DMS 273 (cell line): ENCODE data around the gene ARSI.
A peak's percentile ranks its signal among the peaks of the same experiment; 100 is the strongest.

Experiments
- DNase-seq: peaks from one replicate; lab custom pipeline; 2025; ENCODE audit not compliant: unreplicated experiment; lab: John Stamatoyannopoulos, UW

The ARSI gene

DNA sequence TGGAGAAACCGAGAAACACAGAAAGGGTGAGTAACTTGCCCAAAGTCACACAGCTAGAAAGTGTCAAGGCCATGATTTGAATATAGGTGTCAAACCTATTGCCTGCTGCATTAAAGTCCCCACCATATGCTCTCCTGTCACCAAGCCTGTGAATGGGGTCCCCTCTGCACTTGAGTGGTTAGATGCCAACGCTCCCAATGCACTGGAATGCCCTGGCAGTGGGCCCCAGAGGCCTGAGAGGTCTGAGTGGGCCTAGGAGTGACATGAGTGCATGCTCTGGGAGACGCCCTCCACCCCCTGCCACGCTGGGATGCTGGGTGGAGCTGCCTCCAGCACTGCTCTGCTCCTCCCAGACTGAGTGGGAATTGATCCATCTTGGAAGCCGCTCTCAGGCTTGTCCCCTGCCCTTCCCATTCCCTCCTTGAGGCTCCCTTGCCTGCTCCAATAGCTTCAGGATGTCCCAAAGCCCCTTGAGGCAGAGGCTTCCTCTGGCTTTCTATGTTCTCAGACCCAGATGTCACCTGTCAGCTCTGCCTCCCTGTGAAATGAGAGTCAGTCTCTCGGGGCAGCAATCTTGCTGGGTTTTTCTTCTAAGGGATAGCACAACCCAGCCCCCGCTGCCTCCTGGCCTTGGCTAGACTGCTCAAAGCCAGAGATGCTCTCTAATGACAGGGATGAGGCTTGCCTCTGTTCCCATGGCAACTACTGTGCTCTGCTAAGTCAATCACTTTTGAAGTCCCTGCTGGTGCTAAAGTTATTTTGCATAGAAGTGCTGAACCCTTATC is 6.6 kb upstream of the ARSI start:
- DNase-seq = peak; percentile 58

DNA sequence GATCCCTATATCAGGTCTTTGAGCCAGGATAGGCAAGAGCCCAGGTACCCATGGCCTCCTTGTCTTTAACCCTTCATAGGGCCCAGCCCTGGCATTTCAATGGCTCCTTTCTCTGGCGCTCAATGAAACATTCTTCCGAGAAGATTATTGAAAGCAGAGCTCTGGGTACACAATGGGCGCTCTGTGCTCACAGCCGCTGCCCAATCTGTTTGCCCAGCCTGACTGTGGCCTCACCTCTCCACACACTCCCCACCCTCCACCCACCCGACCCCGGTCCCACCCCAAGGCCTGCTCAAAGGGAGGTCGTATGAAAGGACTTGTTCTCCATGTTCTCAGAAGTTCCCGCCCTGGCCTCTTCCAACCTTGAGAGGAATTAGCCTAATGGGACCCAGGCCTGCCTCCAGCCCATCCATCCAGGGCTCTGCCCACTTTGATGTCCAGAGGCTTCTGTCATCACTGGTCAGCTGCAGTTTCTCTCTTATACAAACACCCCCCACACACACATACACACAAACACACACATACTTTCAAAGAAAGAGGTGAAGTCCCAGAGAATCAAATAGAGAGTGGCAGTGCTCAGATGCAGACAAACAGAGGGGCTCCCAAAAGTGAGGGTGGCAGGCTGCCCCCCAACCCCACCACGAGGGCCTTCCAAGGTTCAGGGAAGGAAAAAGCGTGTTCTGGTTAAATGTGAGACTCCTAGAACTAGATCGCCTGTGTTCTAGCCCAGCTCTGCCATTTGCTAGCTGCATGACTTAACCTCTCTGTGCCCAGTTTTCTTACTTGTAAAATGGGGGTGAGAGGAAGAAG is 5.1 kb upstream of the ARSI start:
- no peak for DNase-seq

DNA sequence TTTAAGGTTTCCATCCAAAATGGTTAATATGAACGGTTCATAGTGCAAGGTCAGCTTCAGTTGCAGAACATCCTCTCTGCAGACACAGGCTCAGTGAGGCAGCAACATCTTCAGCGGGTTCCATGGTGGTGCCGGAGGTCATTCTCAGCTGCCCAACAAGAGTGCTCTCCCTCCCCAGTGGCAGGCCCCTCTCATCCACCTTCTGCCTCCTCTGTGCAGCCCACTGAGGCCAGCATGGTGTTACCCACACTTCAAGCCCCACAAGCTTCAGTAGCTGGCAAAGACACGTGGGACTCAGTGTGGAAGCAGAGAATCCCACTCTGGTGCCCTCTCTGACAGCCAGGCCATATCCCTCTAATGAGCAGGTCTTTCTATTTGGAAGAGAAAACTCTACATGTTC is 4.1 kb upstream of the ARSI start:
- DNase-seq = no peak

DNA sequence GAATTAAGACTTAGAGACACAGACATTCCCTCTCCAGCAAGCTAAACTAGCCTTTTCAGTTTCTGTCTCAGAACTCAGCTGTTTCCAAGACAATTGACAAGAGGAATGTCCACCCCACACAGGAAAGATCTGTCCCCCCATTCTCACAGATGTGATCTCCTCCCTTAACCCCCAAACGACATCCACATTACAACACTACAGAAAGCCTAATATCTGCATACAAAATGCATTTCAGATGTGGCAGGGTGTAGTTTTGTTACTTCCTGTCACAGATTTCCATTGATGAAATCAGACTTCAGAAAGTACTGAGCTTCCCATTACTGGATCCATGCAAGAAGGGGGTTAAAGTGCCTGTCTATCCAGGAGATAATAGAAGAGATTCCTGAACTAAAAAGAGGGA is 2.9 kb upstream of the ARSI start:
- DNase-seq = no peak

DNA sequence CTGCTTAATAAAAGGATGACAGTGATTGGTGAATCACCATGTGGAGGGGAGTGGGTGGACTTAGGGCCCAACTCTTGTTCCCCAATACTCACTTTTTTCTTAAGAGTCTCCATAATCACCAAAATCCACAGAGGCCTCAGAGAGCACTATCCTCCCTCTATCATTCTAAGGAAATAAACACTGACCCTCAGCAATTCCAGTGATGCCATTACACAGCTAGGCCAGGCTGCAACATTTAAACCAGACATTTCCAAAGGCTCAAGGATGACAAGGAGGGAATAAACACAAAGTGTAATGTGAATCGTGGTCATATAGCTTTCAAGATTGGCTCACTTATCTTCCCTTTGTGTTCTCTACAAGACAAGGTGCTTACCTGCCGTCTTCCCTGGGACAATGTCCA is 2.4 kb upstream of the ARSI start:
- DNase-seq = no peak

DNA sequence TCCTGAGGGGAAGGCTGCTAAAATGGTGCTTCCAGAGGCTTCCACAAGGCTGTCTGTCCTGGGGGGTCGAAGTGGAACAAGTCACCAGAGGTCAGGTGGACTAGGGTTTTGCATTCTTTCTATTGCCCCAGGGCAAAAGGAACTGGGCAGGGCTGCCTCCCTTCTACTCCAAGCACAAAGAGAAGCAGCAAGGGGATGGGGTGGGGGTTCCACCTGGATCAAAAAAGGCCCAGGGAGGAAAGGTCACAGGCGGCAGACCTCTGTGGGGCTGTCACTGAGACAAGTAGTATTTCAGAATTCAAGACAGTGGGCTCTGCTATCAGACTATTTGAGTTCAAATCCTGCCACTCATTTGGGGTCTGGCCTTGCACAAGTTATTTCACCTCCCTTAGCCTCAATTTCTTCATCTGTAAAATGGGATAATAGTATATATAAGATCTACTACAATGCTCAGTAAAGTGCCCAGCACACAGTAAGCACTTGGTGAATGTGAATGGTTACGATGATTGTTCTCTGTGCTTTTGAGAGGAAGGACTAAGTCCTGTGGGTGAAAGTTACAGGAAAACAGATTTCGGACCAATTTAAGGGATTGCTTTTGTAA is 1.9 kb upstream of the ARSI start:
- DNase-seq = no peak

DNA sequence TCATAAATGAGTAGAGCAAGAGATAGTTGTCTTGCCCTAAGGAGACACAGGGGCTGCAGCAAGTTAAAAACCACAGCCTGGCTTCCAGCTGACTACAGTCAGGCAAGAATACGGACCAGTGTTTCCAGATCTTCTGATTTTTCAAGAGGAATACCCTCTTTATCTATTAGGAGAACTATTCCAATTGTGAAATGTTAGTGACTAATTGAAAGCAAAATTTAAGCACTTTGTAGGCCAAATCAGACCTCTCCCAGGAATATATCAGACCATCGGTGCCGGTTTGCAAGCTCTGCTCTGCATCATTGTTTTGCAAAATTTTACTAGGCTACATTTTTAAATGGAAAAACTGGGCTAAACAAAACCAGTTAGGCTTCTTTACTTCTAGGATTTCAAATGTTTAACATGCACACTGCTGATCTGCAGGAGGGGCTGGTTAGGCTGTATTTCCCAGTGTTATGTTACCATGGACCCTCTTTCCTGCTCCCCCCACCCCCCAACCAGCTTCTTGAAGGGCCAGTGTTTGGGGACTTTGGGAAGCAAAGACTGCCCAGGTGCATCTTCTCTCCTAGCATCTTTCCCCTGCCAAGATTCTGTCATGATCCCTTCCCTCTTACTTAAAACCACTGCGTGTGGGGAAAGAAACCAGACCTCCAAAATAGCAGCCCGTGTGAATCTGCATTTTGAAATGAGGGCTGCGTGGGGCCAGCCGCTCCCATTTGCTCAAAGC is 1.1 kb upstream of the ARSI start:
- DNase-seq = no peak

DNA sequence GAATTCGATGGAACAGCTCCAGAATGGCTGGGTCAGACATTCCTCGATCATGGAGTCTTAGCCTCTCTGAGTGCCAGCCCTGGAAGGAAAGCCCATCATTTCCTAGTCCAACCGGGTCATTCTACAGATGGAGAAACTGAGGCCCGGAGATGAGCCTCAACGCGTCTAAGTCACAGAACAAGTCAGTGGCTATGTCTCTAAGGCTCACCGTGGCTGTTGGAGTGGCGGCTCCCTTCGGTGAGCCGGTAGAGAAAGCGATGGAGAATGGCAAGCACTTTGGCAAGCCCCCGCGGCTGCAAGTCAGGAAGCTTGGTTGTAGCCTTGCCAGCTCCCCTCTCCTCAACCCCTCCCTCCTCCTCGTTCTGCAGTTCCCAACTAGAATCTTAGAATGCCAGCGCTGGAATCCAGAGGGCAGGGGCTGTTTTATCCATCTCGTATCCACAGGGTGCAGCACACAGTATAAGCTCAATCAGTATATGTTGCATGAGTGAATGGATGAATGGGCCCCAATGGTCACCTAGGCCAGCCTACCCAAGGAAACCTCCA is 438 bp upstream of the ARSI start:
- no peak for DNase-seq

DNA sequence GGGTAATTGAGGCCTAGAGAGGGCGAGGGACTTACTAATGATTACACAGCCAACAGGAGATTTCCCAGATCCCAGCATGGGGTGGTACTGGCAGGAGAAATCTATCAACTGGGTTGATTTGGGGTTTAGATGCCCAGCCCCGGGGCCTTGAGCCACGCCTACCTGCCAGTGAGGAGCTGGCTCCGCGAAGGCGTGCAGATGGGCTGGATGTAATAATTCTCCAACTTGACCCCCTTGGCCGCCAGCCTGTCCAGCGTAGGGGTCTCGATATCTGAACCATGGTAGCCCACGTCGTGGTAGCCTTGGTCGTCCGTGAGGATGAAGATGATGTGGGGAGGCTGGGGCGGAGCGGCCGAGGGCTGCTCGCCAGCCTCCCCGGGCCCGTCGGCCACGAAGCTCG is 804 bp downstream of the ARSI start:
- peak; percentile 32 for DNase-seq

DNA sequence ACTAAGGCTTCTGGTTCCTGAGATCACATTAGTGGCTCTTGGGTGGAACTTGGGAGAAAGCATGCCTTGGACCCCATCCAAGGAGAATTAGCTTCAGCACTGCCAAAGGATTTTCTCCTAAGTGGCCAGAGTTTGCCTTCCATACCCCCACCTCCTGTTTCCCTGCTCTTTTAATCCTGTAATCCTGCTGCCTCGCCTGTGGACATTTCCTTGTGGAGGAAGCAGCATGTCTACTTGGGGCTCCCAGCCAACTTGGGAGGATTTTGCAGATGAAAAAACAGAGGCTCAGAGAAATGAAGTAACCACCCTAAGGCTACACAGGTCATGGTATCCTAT is 1.6 kb downstream of the ARSI start:
- peak; percentile 44 for DNase-seq

DNA sequence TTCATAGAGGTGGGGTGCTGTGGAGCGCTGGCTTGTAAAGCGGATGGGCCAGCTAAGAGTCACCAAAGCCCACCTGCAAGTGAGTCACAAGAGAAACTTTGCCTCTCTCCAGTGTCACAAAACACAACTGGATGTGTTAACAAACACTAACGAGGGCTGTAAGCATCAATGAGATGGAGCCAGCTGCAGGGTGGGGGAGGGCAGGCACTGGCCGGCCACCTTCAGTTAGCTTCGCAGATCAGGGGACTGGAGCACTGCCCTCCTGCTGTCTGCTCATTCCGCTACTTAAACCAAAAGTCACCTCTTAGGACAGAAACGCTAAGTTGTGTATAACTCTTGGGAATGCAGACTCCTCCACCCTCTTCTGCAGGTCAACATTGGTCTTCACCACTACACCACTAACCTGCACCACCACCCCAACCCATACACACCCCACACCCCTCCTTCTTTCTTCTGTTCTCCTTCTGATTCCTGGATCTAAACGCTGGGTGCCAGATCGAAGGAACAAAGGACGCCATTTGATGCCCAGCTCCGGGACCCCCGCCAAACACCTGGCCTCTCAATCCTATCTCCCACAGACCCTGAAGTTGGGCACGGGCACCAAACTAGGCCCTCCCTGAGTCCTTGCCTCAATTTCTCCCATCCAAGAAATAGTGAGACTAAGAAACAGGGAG is 2.1 kb downstream of the ARSI start:
- no peak for DNase-seq

DNA sequence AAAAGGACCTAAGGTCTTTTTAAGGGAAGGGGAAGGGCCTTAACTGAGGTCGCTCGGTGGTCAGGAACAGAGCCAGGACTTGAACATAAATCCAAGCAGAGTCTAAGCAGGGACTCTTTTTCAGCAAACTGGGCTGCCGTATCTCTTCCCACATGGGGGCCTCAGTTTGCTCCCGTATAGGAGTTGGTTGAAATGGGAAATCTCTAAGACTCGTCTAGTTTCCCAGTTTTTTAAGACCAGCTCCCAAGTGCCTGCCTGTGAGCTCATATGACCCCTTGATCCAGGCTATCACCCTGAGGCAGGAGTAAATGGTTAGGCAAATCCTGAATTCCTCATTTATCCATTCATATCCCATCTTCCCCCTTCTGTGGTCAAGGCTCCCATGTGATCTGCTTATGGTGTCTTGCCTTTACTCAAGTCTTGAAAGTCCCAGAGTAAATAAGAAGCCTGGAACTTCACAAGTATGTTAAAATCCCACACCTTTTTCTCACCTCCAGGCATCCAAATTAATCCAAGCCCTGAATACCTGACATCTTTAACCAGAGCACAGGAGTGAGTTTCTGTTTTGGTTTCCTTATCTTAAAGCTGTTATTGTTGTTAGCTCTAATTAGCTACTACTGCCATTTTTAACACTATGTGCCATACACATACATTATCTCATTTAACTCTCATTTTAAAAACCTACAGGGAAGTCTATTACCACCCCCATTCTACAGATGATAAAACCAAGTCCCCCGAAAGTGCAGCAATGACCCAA is 3.0 kb downstream of the ARSI start:
- DNase-seq = no peak

DNA sequence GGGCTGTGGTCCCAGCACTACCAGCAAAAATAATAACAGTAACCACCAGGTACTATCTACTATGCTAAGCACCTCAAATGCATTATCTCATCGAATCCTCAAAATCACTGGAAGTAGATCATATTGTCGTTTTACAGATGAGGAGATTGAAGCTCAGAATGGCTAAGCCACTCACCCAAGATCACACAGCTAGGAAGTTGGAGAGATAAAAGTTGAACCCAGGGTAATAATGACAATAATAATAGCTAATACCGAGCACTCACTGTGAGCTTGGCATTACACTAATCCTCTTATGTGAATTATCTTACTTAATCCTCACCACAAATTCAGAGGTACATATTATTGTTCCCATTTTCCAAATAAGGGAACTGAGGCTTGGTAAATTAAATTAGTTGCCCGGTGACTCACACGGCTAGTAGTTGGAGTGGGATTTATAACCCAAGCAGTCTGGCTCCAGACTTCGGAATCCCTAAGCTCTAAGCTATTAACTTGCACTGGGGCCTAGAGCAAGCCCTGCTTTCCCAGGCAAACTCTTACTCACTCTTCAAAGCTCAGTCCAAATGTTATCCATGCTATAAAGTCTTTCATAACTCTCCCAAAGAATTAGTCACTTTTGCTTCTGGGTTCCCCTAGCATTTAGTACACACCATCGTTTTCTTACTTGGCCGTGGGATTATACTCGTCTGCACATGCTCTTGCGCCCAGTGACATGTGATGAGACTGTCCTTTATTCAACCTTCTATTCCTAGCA is 3.8 kb downstream of the ARSI start:
- no peak for DNase-seq

DNA sequence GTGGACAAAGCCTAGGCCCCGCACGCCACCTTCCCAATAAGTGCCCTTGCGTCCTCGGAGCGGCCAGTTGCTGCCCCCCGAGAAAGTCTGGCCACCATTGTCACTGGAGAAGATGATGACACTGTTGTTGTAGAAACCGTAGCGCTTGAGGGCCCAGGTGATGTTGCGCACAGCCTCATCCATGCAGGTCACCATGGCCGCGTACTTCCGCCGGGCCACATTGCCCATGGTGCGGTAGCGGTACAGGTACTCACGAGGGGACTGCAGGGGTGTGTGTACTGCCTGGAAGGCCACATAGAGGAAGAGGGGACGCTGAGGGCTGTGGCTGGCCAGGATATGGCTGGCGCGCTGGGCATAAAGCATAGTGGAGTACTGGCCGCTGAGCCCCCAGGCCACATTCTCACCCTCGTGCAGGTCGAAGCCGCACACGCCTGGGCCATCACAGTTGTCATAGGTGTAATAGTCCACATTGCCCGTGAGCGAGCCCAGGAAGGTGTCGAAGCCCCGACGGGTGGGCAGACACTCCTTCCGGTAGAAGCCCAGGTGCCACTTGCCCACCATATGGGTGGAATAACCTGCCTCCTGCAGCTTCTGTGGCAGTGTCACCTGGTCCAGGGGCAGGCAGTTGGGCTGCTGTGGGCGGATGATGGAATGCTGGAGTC is 4.6 kb downstream of the ARSI start:
- DNase-seq = no peak

DNA sequence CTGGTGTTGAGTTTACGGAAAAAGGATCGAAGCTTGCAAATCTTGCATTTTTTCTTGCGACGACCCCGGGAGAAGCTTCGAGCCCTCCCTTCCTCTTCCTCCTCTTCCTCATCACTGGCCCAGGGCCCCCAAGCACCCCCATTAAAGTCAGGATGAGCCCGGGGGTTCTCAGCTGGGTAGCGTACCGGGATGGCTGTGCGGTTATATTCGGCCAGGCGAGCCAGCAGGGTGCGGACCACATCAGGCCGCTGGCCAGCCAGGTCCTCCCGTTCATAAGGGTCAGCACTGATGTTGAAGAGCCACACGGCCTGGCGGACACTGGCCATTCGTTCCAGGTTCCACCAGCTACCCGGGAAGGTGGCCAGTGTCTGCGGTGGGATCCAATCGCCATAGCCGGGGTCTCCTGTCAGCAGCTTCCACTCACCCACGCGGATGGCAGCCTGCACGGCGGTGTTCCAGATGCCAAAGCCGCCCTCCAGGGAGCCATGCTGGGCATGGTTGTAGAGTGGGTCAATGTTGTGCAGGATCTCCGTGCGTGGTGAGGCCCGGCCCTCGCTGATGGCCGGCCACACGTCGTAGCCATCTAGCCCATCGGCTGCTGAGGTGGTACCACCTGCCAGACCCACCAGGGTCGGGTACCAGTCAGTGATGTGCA is 5.3 kb downstream of the ARSI start:
- DNase-seq = no peak

DNA sequence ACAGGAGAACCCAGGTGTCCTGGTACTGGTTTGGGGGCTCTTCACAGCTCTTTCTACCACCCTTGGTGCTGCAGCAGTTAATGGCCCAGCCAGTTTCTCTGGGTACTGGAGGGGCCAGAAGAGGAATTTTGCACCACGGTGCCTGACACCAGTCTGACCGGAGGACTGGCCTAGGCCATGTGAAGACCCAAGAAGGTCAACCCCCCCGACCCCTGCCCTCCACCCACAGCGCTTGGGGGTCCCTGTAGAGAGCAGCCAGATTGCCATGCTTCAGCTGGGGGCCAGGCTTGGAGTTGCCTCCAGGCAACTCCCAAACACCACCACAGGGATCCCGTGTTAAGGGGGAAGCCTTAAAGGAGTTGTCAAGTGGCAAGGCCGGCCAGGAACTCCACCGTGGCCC is 6.2 kb downstream of the ARSI start:
- DNase-seq = no peak

DNA sequence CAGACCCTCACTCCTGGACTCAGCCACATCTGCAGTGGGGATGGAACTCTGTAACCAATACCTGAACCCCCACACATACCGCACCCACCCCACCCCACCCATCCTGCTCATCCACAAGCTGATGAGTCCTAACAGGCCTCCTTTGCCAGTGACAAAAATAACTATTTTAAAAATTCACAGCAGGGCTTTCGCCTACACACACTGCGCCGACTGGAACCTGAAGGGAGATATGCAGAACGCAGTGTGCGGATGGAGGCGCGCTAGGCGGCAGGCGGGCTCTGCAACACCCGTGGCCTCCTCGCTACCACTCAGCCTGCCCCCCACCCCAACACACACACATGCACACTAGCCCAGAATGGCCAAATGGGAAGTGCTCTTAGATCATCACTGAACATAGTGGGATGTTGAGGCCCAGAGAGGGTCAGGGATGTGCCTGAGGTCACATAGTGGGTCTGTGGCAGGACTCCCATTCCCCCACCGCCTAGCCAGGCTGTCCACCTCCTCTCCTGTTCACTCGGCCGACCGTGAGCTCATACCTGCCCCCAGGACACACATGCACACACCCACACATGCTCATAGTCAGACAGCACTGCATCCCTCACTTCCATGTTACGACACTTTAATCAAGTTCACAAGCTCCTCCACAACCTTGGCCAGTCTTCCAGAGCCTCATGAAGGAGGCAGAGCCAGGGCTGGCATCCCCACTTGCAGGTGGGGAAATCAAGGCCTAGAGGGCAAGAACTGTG is 6.8 kb downstream of the ARSI start:
- no peak for DNase-seq
